ENCODE measurements around the gene NNAT. TPM values are rescaled to one million over a fixed set of nuclear protein-coding genes. Genes with fewer than 3 reads are reported as not detected.
A peak's percentile ranks its signal among the peaks of the same experiment; 100 is the strongest.
"Not testable (repeated sequence)": the region's sequence is repeated elsewhere in the genome, so short reads cannot be mapped to it uniquely, and the experiment has no call there.

Gene NNAT
- total RNA-seq, 1 donor from 2014 or later: 0.83 TPM

DNA sequence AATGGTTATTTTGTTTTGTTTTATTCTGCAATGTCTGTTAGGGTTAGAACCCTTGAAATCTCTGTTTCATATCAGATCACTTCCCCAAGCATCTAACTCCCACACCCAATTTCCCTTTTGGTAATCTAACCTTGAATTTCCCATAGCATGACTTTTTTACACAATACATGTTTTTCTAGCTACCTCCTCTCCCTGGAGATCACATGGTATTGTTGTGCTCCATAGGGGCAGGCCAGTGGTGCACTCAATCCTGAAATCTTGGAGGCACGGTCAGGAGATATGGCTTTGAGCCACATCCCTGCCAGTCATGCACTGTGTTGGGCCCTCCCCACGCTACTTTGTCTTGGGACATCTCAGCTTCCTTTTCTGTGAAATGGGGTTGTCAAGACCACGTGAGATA, 36.7 kb upstream of the NNAT start:
- DNase-seq: peak; percentile 67
- no peaks in the 10 kb centered on the region for H3K9me3 ChIP-seq
- H3K27me3 ChIP-seq (ENCODE audit: low read depth): no peaks in the 10 kb centered on the region
- no peak overlapping the region for H3K4me3 ChIP-seq
- H3K4me1 ChIP-seq: no peaks in the 10 kb centered on the region
- intact Hi-C loops (cut with DNase I): no loop called here
- TF ChIP-seq, protein P1, sequence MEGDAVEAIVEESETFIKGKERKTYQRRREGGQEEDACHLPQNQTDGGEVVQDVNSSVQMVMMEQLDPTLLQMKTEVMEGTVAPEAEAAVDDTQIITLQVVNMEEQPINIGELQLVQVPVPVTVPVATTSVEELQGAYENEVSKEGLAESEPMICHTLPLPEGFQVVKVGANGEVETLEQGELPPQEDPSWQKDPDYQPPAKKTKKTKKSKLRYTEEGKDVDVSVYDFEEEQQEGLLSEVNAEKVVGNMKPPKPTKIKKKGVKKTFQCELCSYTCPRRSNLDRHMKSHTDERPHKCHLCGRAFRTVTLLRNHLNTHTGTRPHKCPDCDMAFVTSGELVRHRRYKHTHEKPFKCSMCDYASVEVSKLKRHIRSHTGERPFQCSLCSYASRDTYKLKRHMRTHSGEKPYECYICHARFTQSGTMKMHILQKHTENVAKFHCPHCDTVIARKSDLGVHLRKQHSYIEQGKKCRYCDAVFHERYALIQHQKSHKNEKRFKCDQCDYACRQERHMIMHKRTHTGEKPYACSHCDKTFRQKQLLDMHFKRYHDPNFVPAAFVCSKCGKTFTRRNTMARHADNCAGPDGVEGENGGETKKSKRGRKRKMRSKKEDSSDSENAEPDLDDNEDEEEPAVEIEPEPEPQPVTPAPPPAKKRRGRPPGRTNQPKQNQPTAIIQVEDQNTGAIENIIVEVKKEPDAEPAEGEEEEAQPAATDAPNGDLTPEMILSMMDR (IDR thresholded peaks at IDR 0.05): no peak
- H3K27ac ChIP-seq: no peak overlapping the region
- ATAC-seq: peak; percentile 71 to 83
- H3K36me3 ChIP-seq: no peaks in the 10 kb centered on the region

DNA sequence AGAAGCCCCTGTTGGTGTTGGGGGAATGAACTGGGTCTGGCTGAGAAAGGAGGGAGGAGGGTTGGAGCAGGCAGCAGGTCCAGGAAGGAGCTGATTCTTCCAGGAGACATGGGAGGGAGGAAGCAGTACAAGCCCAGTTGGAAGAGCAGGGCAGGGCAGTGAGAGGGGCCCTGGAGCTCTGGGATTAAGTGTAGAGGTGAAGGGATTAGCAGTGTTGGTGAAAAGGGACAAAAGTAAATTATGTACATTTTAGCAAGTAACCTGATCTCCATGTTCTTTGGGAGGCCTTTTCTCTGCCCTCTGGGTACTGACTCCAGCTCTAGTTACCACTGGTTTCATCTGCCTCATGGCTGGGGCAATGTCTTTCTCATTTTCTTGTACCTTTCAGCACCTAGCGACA, 34.8 kb upstream of the NNAT start:
- H3K4me3 ChIP-seq; DNase-seq; H3K27ac ChIP-seq; intact Hi-C loops (cut with DNase I); H3K4me1 ChIP-seq; ATAC-seq; H3K9me3 ChIP-seq; H3K36me3 ChIP-seq; H3K27me3 ChIP-seq (ENCODE audit: low read depth): not testable (repeated sequence)

GRCh38 chr20:37490663-37491350, 30.2 kb upstream of the NNAT start:
- TF ChIP-seq, protein P1 (IDR thresholded peaks at IDR 0.05): no peak
- no peaks in the 10 kb centered on the region for H3K27me3 ChIP-seq (ENCODE audit: low read depth)
- no peak overlapping the region for H3K27ac ChIP-seq
- intact Hi-C loops (cut with DNase I): no loop called here
- H3K36me3 ChIP-seq: no peaks in the 10 kb centered on the region
- H3K4me1 ChIP-seq: no peaks in the 10 kb centered on the region
- DNase-seq (no peak), ATAC-seq (no peak)
- H3K4me3 ChIP-seq: no peak overlapping the region
- H3K9me3 ChIP-seq: no peaks in the 10 kb centered on the region

DNA sequence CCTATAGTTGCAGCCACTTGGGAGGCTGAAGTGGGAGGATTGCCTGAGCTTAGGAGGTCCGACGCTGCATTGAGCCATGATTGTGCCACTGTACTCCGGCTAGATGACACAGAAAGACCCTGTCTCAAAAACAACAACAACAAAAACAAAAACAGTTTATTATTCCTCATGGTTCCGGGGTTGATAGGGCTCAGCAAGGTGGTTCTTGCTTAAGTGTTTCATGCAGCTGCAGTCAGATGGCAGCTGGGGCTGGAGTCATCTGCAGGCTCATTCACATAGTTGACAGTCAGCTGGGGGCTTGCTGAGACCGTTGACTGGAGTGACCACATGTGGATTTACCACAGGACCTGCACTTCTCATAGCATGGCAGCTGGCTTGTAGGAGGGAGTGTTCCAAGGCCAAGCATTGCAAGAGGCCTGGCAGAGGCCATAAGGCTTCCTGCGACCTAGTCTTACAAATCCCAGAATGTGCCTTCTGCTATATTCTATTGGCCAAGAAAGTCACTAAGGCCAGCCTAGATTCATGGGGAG, 28.9 kb upstream of the NNAT start:
- Histone ChIP-seq H3K4me3 (no peak overlapping the region), H3K27ac (no peak overlapping the region), H3K27me3 (ENCODE audit: low read depth) (no peaks in the 10 kb centered on the region), H3K9me3 (no peaks in the 10 kb centered on the region), H3K36me3 (no peaks in the 10 kb centered on the region), H3K4me1 (no peaks in the 10 kb centered on the region)
- intact Hi-C loops (cut with DNase I): no loop called here
- DNase-seq: no peak
- TF ChIP-seq, protein P1 (IDR thresholded peaks at IDR 0.05): no peak
- ATAC-seq: no peak

GRCh38 chr20:37492945-37493344, 28.1 kb upstream of the NNAT start:
- Histone ChIP-seq H3K9me3 (no peaks in the 10 kb centered on the region), H3K36me3 (no peaks in the 10 kb centered on the region), H3K27ac (no peak overlapping the region), H3K4me1 (no peaks in the 10 kb centered on the region), H3K27me3 (ENCODE audit: low read depth) (no peaks in the 10 kb centered on the region), H3K4me3 (no peak overlapping the region)
- TF ChIP-seq, protein P1 (IDR thresholded peaks at IDR 0.05): no peak
- no peak for DNase-seq
- no peak for ATAC-seq
- intact Hi-C loops (cut with DNase I): no loop called here

- H3K4me1 ChIP-seq: no peaks in the 10 kb centered on the region
- no peak overlapping the region for H3K4me3 ChIP-seq
- no peaks in the 10 kb centered on the region for H3K27me3 ChIP-seq (ENCODE audit: low read depth)
- H3K27ac ChIP-seq: no peak overlapping the region
- intact Hi-C loops (cut with DNase I): no loop called here
- ATAC-seq (no peak), DNase-seq (no peak)
- H3K9me3 ChIP-seq: no peaks in the 10 kb centered on the region
- TF ChIP-seq, protein P1 (IDR thresholded peaks at IDR 0.05): no peak
- no peaks in the 10 kb centered on the region for H3K36me3 ChIP-seq
Observed at GRCh38 chr20:37494301-37494700, 26.7 kb upstream of the NNAT start.
